ENCODE data around the gene SETBP1.

Gene SETBP1

GRCh38 chr18:44766450-44766849 lies 85.8 kb downstream of the SETBP1 start:
- no peak for DNase-seq

DNA sequence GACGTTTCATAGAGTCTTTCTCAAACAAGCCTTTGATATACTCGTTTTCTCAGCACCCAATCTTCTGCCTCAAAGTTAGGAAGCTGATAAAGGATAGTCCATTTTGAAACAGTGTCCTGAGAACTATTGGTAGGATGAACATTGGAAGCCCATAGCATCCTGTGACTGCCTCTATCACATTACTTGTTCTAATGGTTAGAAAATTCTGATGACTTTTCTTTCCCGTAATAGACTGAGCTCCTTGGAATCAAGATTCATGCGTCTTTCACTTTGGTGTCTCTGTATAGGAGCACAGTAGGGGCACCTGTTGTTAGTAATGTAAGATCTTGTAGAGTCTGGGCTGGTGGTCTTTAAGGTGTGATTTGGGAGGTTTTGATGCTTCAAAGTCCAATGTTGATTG lies 87.1 kb downstream of the SETBP1 start:
- DNase-seq, result no peak

DNA sequence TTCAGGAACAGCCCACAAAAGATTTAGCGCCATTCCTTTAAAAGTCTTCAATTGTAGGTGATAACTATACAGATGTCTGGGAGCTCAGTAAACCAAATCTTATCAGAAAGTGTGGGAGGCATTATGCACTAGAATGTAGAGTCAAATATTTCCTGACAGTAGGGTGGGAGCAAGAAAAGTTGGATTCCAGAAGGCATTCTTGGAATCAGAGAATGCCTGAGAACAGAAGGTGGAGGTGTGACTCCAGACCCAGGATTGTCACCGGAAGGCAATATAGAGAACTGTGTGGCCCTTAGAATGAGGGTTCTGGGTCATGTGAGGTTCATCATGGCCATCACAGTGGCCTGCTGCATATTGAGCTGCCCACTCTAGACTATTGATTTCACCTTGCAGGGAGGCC lies 90.0 kb downstream of the SETBP1 start:
- no peak for DNase-seq

DNA sequence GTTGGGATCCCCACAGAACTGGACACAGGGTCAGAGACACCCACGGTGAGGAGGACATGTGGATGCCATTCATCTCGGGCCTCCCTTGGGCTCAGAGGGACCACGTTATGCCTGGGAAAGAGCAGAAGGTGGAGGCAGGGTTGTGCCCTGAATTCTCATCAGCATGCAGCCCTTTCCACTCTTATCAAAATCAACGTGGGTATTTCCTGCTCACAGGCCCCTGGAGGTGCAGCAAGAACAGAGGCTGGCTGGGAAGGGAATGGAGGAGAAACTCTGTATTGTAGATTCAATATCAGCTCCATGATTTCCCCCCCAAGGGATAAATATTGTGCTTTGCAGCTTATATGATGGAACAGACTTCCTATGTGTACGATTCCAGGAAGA lies 90.9 kb downstream of the SETBP1 start:
- DNase-seq, result no peak

DNA sequence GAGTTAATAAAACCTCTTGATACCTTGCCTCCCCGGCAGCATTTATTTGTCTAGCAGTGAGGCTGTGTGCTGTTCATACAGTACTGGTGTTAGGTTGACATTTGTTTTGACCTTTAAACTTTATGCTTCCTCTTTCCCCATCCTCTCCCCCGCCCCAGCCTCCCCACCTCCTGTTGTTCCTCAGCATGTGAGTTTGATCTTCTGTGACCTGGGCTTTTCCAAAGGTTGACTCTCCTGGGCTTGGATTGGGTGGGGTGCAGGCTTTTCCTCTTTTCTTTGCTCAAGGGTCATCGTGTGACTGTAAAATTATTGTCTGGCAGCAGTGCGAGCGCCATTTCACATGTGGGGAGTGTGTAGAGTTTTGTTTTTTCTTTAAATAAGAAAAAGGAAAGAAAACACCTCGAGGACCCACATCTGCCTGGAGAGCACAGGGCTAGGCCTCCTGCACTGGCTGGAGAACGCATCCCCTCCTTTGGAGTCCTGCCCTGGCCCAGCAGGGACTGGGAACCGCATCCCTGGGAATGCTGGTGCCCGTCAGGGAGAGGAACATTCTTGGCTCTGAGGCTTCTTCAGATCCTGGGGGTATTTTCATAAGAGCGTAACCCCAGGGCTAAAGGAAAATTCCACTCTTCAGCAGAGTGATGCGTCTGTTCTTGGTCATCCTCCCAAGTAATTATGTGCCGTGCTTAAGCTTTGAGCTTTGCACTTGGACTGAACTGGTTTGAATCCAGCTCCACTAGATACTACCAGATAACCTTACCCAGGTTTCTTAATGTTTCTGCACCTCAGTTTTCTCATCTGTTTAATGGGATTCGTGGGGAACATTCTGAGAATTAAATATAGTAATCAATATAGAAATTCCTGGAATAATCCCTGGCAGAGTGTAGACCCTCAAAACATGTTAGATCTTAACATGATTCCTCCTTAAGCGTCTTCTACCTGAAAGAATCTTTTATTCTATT lies 91.5 kb downstream of the SETBP1 start:
- DNase-seq, result no peak

GRCh38 chr18:44773640-44774155 lies 93.0 kb downstream of the SETBP1 start:
- no peak for DNase-seq

- no peak for DNase-seq
Measured at GRCh38 chr18:44774191-44774590, 93.5 kb downstream of the SETBP1 start.

- no peak for DNase-seq
Measured at GRCh38 chr18:44777457-44778192, 96.9 kb downstream of the SETBP1 start.

- DNase-seq, result no peak
Measured at GRCh38 chr18:44778788-44779187, 98.1 kb downstream of the SETBP1 start.

- DNase-seq, result no peak
Measured at GRCh38 chr18:44779753-44780292, 99.1 kb downstream of the SETBP1 start.

GRCh38 chr18:44781886-44782285 lies 101.2 kb downstream of the SETBP1 start:
- DNase-seq, result no peak

GRCh38 chr18:44782617-44783016 lies 101.9 kb downstream of the SETBP1 start:
- DNase-seq, result no peak

GRCh38 chr18:44783371-44783770 lies 102.7 kb downstream of the SETBP1 start:
- DNase-seq, result no peak

DNA sequence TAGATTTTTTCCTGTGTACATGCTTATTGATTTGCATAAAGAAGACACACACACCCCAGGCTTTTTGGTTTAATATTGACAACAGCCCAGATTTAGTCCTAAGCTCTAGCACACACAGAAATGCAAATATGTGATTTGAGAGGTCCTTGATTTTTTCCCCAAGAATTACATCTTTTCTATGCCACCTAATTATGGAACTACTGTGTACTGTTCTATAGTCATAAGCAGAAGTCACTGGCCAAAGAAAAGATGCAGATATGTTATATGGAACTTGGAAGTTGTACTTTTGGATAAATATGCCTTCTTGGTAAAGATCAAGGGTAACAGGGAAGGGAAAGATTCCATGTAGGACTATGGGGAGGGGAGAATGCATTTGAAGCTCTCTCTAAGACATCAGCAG lies 105.6 kb downstream of the SETBP1 start:
- no peak for DNase-seq

DNA sequence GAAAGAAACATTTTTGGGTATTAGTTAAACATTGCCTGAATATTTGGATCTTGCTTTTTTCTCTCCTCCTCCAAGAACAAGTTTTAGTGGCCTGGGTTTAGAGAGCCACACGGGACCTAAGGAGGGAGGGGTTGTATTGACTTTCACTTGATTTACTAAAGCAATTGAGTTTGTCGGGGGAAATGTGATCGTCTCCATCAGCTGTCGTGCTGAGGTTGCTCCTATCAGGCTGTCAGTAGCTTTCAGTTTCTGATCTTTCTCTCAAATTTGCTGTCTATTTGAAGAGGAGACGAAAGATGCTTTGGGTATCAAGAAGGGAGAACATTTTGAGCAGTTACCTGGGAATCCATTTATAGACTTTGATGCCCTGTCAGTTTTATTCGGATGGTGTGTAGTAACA lies 106.0 kb downstream of the SETBP1 start:
- DNase-seq, result no peak

GRCh38 chr18:44788334-44788733 lies 107.6 kb downstream of the SETBP1 start:
- no peak for DNase-seq

DNA sequence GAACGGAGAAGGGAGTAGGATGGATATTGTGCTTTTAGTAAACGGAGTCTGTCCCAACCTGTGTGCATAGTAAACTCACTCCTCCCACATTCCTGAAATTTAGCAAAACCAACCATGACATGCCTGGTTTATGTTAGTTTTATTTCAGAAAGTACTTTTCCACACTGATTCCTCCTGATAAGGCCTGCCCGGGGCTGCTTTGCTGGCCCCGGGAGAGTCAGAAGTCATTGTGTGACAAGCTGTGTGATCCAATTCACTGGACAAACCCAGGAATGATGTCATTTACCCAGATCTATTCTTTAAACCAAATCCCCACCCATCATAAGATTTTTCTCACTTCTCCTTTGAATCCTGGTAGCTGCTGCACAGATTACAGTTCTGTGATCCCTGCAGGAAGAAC lies 109.0 kb downstream of the SETBP1 start:
- no peak for DNase-seq

- DNase-seq, result no peak
Measured at GRCh38 chr18:44790860-44791259, 110.2 kb downstream of the SETBP1 start.

DNA sequence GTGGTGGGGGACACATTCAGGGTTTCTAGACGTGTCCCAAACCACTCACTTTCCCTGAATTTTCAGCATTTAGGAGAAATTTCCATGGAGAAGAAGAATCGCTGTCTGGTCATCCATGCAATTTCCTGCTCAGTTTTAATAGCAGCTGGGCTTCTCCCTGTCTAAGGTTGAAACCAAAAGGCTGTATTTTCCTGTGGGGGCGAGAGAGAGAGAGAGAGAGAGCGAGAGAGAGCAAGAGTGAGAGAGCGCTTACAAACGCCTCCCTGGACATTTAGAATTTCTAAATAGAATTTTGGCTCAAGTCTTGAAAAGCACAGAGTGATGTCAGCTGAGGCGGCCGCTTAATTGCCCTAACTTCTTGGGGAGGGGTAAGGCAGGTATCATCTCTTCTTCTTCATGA lies 110.8 kb downstream of the SETBP1 start:
- DNase-seq, result no peak

DNA sequence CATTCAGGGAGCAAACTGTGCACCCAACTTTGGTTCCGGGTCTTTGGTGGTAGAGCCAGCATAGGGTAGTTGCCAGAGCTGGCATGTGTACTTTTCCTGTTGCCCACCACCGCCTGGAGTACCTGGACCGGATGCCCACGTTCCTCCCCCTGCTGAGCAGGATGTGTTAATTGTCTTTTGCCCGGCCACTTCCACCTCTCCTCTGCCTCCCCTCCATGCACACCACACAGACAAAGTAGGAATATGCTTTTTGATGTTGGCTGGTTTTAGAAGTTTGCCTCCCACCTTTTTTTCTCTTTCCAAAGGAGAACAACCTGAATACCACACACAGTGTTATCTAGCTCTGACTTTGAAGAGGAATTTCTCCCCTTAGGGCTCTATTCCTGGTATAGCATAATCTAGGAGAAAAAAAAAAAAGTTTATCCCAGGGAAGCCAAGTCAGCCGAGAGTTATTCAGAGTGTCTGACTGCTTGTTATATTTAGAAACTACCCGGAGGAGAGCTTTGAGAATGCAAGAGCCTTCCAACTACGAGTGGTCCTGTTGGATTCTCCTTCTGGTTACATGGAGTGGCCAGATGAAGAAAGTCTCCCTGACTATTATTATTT lies 111.9 kb downstream of the SETBP1 start:
- no peak for DNase-seq

GRCh38 chr18:44793194-44793593 lies 112.5 kb downstream of the SETBP1 start:
- no peak for DNase-seq

GRCh38 chr18:44793685-44794084 lies 113.0 kb downstream of the SETBP1 start:
- no peak for DNase-seq

GRCh38 chr18:44795241-44795640 lies 114.6 kb downstream of the SETBP1 start:
- no peak for DNase-seq

Measured in NCI-H1694 (cell line).